H1 (cell line): ENCODE results near the gene PRRT4. TPM values are rescaled to one million over a fixed set of nuclear protein-coding genes. Genes with fewer than 3 reads are reported as not detected.

ENCODE experiments used
- polyA plus RNA-seq, 7 experiments: library from polyadenylated mRNA; depleted of rRNA in 3 of 7; stranded (reverse) in 5 of 7; unstranded in 2 of 7; fragments of >200 nt in 5 of 7; fragments of 200-250 nt in 2 of 7; gene quantifications; 1 replicate in 5 of 7; 2 replicates in 1 of 7; 4 replicates in 1 of 7; pipeline versions ENCODE4 v1.2.1 to v1.2.3, GENCODE V29; 2011 to 2013; ENCODE audit warnings: missing spikeins in 2 of 7, mixed read lengths in 2 of 7
- small RNA-seq: library from polyadenylated mRNA; stranded (forward); fragments of <200 nt; extraction: miRNeasy Mini kit (QIAGEN cat#:217004); gene quantifications from one replicate; pipeline ENCODE3, GENCODE V24; 2013; ENCODE audit not compliant: insufficient read depth
- total RNA-seq: library from RNA; stranded (reverse); fragmentation: NEBNext Ultra II Directional; extraction: Animal tissue kit (Norgen Biotek cat#: 25700); gene quantifications from 2 replicates; pipeline ENCODE4 v1.2.1, GENCODE V29; 2021

The PRRT4 gene
- total and polyA plus RNA-seq, 2 of the 8 experiments (the other 6 are each of a cell fraction or from before 2014, with no cell fraction given) = 0.34 to 1.0 TPM

Small RNA genes lying within 50 kb of the gene (small RNA-seq; reads per million reads assigned to genes)
- gene RNU7-27P = not detected

Other genes with a start within 250 kb of the PRRT4 start
- gene LEP, start 120.4 kb downstream of the PRRT4 start, total RNA-seq = not detected in 2 replicates
- gene LEP, start 120.4 kb downstream of the PRRT4 start, polyA plus RNA-seq (2011; rRNA removed) = not detected in 2 replicates
- 65.3 and 68.0 TPM in 2 replicates for gene RBM28, start 17.8 kb downstream of the PRRT4 start, total RNA-seq
- 9.6 and 12.8 TPM in 2 replicates for gene RBM28, start 17.8 kb downstream of the PRRT4 start, polyA plus RNA-seq (2011; rRNA removed)
- gene IMPDH1, start 48.3 kb upstream of the PRRT4 start, total RNA-seq = 44.0 and 45.8 TPM in 2 replicates
- gene IMPDH1, start 48.3 kb upstream of the PRRT4 start, polyA plus RNA-seq (2011; rRNA removed) = 45.8 and 65.7 TPM in 2 replicates
- 33.9 and 35.6 TPM in 2 replicates for gene HILPDA, start 94.2 kb upstream of the PRRT4 start, total RNA-seq
- gene HILPDA, start 94.2 kb upstream of the PRRT4 start, polyA plus RNA-seq (2011; rRNA removed) = 59.5 and 80.0 TPM in 2 replicates
- 42.6 and 43.5 TPM in 2 replicates for gene METTL2B, start 115.1 kb upstream of the PRRT4 start, total RNA-seq
- 13.1 and 14.6 TPM in 2 replicates for gene METTL2B, start 115.1 kb upstream of the PRRT4 start, polyA plus RNA-seq (2011; rRNA removed)